GM19438 (cell line): ENCODE data around the gene ZDHHC7.

Experiments
- ATAC-seq: cut with Tn5 transposase; IDR thresholded peaks from one replicate; pipeline ENCODE4 v1.9.1; 2021; ENCODE audit warnings: low read depth; ENCODE audit not compliant: unreplicated experiment

Gene ZDHHC7

DNA sequence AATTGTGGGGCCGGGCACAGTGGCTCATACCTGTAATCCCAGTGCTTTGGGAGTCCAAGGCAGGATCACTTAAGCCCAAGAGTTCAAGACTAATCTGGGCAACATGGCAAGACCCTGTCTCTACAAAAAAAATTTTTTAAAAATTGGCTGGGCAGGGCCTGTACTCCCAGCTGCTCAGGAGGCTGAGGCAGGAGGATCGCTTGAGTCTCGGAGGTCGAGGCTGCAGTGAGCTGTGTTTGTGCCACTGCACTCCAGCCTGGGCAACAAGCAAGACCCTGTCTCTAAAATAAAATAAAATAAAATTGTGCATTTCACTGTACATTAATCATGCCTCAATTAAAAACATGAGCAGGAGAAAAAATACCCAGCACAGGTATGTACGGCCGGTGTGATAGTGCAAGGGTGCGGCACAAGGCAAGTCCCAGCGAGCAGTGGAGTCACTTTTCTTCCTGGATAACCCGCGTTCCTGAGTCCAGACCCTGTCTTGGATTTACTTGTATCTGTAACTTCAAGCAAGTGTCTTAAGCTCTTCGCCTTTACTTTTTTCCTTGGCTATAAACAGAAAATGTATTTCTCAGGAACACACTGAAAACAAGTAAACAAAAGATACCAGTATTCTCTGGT lies 11.4 kb downstream of the ZDHHC7 start:
- no peak for ATAC-seq

DNA sequence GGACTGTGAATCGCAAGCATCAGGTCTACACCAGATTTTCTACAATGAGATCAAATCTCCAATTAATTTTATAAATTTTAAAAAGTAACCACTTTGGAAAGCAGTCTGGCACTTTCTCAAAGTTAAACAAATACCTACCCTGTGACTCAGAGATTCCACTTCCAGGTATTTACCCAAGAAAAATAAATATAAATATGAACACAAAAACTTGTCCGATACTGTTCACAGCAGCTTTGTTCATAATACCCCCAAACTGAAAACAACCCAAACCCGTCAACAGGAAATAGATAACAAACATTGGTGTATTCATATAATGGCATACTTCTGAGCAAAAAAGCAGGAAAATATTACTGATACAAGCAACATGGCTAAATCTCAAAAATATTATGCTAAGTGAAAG lies 12.1 kb downstream of the ZDHHC7 start:
- ATAC-seq, result no peak

DNA sequence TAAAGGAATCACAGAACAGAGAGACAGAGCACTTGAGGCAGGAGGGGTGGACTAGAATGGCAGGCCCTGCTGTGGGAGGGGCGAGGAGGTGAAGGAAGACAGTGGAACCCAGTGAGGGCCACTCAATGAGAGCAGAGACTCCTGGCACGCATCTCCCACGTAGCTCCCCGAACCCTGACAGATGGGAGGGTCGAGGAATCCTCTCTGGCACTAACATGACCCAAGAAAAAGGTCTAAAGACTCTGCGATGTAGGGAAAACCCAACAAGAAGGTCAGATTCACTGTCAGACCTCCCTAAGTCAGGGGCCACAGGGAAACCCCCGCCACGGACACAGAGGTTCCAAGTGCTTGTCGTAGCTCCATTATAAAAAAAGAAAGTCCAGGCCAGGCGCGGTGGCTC lies 15.0 kb downstream of the ZDHHC7 start:
- ATAC-seq, result no peak

DNA sequence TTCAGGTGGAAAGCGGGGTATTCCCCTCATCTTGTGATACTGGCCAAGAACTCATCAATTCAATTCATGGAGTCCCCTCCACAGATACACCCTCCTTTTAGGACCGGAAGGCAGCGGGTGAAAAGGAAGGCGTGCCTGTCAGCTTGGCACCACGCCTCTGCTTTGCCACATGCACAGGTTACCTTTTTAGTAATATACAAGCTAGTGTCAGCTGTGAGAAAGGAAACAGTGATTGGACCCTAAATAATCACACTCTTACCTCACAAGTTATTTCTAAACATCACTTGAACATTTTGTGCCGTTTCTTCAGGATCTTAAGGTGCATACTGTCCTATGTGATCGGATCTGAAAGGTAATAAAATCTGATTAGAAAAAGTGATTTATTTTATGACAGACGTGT lies 15.7 kb downstream of the ZDHHC7 start:
- ATAC-seq, result no peak

DNA sequence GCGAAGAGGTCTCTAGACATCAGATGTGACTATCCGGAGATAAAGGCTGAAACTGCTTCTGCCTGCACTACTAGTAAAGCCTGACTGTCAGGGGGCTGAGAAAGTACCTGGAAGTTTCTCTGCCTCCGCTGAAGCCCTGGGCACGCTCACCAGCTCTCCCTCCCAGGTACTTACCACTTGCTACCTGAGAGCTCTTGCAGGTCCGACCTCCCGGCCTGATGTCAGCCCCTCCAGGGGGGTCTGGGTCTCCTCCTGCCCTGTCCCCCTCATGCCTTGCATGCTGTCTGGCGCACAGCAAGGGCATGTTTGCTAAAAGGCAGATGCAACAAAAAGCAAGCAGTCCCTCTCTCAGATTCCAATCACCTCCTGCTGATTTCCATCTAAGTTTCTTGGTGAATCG lies 17.4 kb downstream of the ZDHHC7 start:
- ATAC-seq, result no peak

DNA sequence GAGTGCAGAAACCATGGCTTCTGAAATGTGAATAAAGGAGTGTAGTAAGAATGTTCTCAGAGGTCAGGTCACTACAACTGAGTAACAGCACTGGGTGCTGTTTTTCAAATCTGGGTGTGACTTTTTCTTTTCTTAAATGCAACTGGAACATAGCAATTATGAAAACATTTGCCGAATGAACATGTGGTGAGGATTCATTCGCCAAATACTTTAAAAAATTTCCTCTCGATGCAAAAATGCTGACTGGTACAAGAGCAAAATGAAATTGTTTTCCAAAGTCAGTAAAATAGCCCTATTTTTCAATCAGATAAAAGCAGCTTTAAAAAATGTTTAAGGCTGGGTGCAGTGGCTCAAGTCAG lies 18.6 kb downstream of the ZDHHC7 start:
- no peak for ATAC-seq

DNA sequence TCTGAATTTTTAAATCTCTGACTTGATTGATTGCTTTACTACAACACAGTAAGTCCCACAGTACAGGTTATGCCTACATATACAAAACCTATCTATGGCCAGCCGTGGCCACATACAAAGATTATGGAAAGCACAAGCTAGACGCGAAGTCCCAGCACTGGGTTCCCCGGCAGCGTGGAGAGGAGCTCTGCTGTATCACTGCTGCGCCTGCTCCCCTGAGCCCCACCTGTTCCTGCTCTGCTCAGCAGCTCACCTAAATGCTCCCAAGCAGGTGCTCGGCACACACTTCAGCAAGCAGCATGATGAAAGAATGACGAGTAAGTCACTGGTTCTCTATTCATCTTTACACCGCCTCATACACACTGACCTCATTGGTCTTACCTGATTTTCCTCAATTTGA lies 20.6 kb downstream of the ZDHHC7 start:
- ATAC-seq, result no peak

DNA sequence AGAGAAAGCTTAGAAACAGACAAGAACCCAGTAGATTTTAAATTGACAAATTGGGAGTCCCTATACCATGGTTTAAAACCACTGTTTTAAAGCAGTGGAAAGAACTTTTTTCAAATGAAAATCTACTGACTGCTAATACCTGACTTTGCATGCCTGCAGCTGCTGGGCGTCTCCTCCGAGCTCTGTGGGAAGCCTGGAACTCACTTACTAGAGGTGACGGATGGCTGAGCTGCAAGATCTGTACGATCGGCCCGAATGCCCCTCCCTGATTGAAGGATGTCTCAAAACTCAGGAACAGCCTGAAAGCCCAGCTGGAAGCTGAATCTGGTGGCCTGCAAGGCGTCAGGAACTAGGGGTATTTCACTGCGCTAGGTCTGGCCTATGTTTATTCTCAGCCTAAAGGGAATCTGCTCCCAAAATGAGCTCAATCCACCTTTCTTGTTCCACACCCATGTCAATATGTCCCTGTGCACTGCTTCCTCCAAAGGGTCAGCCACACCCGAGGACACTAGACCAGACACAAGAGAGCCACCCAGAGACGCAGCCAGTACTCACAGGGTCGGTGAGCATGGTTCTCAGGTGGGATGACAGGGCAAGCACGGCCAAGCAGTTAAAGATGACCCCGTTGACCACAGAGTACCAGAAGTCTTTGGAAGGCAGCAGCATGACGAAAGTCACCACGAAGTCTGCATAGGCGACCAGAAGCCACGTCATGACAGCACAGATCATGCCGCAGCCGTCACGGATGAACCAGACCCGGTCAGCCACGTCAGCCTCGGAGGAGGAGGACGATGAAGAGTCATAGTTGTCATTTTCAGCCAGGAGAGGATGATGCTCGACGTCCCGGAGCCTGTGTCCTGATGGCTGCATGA lies 21.4 kb downstream of the ZDHHC7 start:
- ATAC-seq, result no peak

DNA sequence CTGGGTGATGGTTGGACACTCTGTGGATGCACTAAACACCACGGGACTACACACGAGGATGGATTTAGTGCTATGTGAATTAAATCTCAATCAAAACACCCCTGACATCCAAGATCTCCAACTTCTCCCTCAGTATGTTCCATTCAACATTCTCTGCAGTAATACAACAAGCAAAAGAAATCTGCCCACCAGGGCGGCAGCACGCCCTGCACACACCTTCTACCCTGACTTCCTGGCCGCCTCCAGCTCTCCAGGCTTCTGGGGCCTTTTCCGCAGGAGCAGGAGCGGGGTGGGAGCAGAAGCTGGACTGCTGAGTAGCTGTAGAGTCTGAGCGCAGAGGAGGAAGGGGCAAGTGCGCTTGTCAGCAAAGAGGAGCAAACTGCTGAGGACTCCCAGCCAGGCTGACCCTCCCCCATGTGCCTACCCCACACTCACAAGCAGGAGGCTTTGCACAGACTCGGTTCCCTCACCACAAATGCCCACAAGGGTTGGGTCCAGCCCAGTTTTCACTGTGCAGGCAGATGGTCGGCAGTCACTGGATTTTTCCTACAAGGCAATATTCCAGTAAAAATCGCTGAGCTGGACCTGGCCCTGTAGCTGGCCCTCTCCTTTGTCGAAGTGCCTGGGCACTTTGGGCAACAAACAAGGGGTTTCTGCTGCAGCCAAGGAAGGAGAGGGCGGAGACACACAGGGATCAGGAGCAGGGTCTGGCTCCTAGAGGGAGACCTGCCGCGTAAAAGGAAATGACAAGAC lies 22.8 kb downstream of the ZDHHC7 start:
- ATAC-seq, result no peak

DNA sequence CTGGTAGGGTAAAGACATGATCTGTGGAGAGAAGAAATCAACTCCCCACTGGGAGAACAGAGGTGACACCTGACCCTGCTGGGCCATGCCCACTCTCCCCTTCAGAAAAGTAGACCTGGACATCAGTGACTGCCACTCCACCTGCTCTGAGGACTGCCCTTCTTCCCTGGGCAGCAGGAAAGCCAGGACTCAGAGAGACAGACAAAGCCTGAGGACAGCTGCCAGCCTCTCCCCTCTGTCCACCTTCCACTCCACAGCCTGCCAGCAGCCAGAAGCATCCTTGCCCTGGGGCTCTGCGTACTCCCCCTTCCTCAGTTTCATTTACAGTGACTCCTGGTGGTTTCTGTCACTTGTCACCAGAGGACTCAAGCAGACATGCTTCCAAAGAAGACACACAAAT lies 24.5 kb downstream of the ZDHHC7 start:
- no peak for ATAC-seq

DNA sequence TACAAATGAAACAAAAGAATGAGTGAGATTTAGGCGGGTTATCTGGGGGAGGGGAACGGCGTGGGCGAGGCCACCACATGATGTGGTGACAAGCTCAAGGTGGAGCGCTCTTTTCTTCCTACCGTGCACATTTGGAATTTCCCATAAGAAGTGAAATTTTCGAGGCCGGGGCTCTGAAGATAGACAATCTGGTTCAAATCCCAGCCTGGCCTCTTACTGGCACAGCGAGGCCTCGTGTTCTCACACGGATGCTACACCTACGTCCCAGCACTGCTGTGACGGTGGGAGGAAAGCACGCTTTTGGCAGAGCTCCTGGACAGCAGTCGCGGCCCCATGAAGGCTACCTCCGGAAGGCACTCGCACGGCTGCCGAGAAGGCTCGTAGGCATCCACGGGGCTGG lies 25.2 kb downstream of the ZDHHC7 start:
- ATAC-seq, result no peak

DNA sequence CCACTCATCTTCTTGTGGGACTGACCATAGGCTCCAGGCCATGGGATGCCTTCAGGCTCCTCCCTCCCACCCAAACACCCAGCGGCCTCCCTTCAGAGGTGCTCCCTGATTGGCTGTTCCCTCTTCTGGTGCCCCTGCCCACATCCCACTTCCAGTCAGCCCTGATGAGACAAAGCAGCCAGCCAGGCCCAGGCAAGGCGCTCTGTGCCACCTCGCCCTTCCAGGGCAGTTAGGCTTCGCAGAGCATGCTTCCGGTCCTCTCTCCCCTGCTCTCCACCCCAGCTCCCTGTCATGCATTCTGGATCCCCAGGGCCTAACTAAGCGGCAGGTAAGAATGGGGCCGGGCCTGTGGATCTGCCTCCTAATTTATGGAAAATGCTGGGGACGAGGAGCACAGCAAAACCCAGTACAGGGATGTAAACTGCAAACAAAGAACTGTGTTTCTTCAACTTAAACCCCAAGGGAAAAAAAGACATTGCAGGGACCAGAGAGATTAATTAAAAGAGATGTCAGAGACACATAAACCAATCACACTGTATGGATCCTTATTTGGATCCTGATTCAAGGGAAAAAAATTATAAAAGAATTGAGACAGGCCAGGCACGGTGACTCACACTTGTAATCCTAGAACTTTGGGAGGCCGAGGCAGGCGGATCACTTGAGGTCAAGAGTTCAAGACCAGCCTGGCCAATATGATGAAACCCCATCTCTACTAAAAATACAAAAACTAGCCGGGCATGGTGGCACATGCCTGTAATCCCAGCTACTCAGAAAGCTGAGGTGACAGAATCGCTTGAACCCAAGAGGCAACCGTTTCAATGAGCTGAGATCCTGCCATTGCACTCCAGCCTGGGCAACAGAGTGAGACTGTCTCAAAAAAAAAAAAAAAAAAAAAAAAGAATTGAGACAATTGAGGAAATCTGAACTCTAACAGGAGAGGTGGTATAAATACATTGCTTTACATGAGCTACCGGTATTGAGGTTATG lies 26.0 kb downstream of the ZDHHC7 start:
- no peak for ATAC-seq

DNA sequence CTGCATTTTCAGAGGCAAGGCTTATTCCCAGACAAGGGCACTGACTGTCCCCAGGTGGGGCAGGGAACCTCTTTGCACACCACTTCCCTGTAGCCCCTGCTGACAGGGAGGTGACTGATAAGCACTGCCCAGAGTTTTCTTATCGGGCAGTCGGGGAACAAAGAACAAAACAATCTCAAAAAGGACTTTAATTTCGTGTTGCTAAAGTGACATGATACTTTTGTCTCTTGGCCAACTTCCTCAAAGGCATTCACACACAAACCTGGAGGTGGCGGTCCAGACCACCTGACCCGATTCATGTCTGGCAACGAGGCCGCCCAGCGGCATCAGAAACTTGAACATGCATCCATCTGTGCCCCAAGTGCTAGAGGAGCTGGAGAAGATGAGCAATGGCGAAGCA lies 28.9 kb downstream of the ZDHHC7 start:
- ATAC-seq, result no peak

DNA sequence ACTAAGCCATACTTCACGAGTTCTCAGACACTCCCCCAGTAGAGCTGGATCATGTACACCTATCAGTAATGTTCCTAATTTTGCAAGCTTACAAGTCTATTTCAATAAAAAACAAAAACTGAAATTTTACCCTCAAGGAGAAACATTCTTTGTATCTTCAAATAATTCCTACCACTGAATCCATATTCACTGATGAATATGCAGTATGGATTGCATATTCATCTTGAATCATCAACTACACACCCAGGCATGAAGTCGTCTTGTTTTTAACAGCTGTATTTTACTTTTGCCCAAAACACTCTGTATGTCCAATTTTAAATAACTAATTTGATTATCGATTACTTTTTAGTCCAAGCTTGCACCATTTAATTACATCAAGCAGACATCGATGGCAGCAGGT lies 31.8 kb downstream of the ZDHHC7 start:
- ATAC-seq, result no peak

DNA sequence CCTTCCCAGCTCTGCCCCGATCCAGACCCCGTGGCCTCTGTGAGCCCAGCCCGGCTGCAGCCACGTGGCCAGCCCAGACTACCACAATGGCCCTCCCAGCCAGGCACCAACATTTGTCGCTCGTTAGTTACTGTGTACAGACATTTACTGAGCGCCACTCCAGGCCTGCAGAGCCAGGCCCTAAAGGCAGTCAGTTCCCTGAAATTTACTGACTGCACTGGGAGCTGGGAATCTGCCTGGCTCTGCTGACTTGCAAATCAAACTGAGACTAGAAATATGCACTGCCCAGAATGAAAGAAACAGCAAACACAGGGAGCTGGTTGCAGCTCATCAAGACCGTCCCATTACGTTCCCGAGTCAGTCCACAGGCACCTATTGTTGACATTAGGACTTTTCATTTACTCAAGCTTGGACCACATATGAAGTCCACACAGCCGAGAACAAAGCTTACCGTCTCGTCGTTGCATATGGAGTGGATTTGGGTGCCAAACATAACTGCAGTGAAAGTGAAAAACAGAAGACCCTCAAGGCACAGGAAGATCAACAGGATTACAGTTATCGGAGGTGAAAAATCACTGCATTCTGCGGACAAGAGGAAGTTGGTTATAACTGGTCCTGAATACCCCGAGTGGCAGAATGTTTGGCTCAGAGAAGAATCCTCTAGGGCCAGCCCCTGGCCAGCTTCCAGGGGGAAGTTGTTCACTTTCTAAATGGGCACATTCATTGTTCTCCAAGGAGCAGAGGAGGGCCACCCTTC lies 34.5 kb downstream of the ZDHHC7 start:
- no peak for ATAC-seq

DNA sequence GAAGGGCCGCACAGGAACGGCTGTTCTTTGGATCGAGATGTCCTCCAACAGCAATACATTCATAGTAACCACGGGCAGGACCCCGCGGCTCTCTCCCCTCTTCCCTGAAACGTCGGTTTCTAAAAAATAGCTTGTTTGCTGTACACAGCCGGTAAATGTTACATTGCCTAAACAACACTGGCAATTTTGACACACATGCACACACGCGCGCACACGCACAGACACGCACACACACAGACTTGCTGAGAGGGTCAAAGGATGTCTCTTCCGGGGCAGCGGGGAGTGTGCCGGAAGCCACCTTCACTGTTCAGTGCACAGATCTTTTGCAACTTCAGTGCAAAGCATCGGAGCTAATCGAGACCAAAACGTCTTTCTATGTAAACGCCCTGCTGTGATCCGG lies 35.8 kb downstream of the ZDHHC7 start:
- no peak for ATAC-seq

DNA sequence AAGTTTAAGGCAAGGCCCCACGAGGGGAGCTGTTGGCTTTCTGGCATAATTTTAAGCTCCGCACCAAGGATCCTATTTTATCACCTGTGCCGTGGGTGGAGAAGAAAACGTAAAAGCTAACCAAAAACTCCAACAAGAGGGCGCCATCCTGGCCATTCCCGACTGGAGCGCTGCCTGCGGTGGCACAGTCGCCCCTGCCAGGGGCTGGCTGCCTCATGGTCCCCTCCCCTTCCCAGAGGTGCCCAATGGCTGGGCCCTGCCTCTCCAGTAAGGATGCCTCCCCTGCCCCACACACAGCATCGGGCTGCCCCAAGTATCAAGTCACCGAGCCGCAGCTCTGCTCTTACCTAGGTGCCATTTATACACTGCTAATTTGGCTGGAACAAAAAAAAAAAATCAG lies 36.3 kb downstream of the ZDHHC7 start:
- no peak for ATAC-seq

DNA sequence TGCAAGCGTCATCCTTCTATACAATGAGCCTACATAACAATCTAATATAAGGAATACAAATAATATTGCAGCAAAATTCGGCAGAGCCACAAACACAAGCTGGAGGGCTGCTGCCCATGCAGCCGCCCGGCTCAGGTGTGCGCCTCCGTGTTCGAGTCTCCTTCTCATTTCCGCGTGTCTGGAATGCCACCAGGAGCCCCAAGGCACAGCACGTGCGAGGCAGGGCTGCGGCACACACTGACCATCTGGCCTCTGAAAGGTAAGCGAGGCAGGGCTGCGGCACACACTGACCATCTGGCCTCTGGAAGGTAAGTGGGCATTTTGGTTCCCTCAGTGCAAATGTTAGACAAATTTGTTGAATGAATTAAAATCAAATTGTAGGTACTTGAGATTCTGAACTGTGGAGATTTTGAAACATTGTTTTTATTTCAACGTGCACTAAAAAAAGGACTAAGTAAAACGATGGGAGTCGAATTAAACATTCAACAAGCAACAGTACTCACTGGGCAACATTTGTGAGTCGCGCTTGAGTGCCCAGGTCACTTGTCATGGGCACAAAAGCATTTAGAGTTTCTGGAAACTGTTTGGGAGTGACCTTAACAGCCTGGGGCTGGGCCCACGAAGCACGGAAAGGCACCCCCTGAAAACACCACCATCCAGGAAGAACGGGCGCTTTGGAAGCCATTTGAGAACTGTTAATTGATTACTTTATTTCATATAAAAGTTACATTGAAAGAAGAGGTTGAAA lies 37.4 kb downstream of the ZDHHC7 start:
- ATAC-seq, result no peak

DNA sequence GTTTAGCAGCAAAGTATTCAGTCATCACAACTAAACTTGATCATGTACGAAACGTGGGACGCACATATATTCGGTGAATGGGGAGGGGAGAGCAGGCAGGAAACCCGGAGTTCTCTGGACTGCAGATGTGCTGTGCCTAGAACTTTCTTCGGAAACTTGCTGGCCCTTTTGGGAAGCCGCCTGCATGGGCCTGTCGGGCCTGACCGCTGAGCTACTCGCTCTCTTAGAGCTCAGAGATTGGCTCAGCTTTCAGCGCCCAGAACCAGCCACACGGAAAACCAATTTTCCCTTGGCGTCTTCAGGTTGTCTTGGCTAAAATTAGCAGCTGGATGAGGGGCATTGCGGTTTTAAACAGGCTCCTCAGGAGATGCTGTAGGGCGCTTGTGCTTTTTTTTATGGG lies 38.1 kb downstream of the ZDHHC7 start:
- ATAC-seq, result no peak
